Lung (tissue), 12 donors: ENCODE results near the gene EDC4. TPM values are rescaled to one million over a fixed set of nuclear protein-coding genes. Genes with fewer than 3 reads are reported as not detected.

ENCODE experiments used
- ATAC-seq: fragments of 200-7000 bp; cut with Tn5 transposase; one replicate; pipeline ENCODE4 v1.9.1; 2020; ENCODE audit warnings: moderate number of reproducible peaks; ENCODE audit not compliant: insufficient read depth, low FRiP score
- DNase-seq, 3 donors: peaks; one replicate each; pipeline ENCODE4 v3.0.0-alpha.2; 2013 to 2017
- H3K27ac ChIP-seq, 2 donors: one replicate each; pipeline ENCODE4 v1.5.1; 2013; ENCODE audit warnings: mild to moderate bottlenecking in 2 of 2, moderate library complexity in 2 of 2, control low read depth in 1 of 2, inconsistent platforms in 1 of 2, low read depth in 1 of 2, low read length in 1 of 2
- H3K27me3 ChIP-seq, 3 donors: one replicate each; pipeline ENCODE4 v1.5.1; 2013; ENCODE audit warnings: low read length in 2 of 3; ENCODE audit not compliant: control insufficient read depth in 3 of 3, insufficient read depth in 3 of 3
- H3K36me3 ChIP-seq, 4 donors: one replicate each; pipeline ENCODE4 v1.5.1; 2013; ENCODE audit warnings: low read length in 4 of 4, mild to moderate bottlenecking in 1 of 4, moderate library complexity in 1 of 4; ENCODE audit not compliant: control insufficient read depth in 4 of 4, insufficient read depth in 4 of 4
- H3K4me1 ChIP-seq, 5 donors: one replicate each; pipeline ENCODE4 v1.5.1; 2013; ENCODE audit warnings: low read length in 5 of 5, mild to moderate bottlenecking in 2 of 5, moderate library complexity in 1 of 5; ENCODE audit not compliant: control insufficient read depth in 5 of 5, insufficient read depth in 5 of 5
- H3K4me3 ChIP-seq: one replicate; pipeline ENCODE4 v1.5.1; 2013; ENCODE audit warnings: mild to moderate bottlenecking, control low read depth, moderate library complexity
- H3K9ac ChIP-seq, 2 donors: one replicate each; pipeline ENCODE4 v1.5.1; 2013; ENCODE audit warnings: low read length in 2 of 2, control low read depth in 1 of 2; ENCODE audit not compliant: insufficient read depth in 1 of 2
- H3K9me3 ChIP-seq, 4 donors: one replicate each; pipeline ENCODE4 v1.5.1; 2013; ENCODE audit warnings: low read length in 3 of 4, mild to moderate bottlenecking in 1 of 4, moderate library complexity in 1 of 4; ENCODE audit not compliant: control insufficient read depth in 4 of 4, insufficient read depth in 3 of 4
- CTCF ChIP-seq: IDR thresholded peaks from 2 replicates; pipeline ENCODE4 v1.5.1; 2012; ENCODE audit warnings: mild to moderate bottlenecking; ENCODE audit errors: control extremely low read depth, extremely low read depth
- WGBS, 2 donors: extraction: QIAGEN DNeasy Blood & Tissue Kit; methylation state at CpG; one replicate each; pipeline ENCODE4 v1.1.7; 2013; 5-methylcytosine and 5-hydroxymethylcytosine counted together
- polyA plus RNA-seq, 2 donors: library from polyadenylated mRNA; stranded (reverse); fragments of 200-250 nt; gene quantifications; one replicate each; pipeline ENCODE4 v1.2.1, GENCODE V29; 2013
- total RNA-seq, 2 donors: library from RNA; depleted of rRNA in 1 of 2; stranded (reverse); fragments of >200 nt in 1 of 2; gene quantifications; one replicate each; pipeline ENCODE4 v1.2.1, GENCODE V29; 2014 to 2021
- donor health status: control.
- donor health status: control.
- donor health status: Bipolar disorder and iron deficiency.
- donor health status: healthy.
- donor health status: DM: yes; HTN: yes; CAD: no.

Gene EDC4
- total and polyA plus RNA-seq, 4 donors: 33.5 to 60.5 (median 39.5) TPM

- Histone ChIP-seq H3K27ac (peak overlapping the region in 1 of 2 donors; percentile 46), H3K4me3 (no peak overlapping the region), H3K4me1 (peaks cover 0 to 15% (median 0%) of the 10 kb centered on the region in 5 donors), H3K9me3 (no peaks in the 10 kb centered on the region), H3K36me3 (peaks cover 0 to 25% (median 11%) of the 10 kb centered on the region in 4 donors), H3K9ac (no peak overlapping the region), H3K27me3 (no peaks in the 10 kb centered on the region)
- ATAC-seq (no peak), DNase-seq (no peak)
- TF ChIP-seq CTCF: no peak
- 95 to 96% methylated on average over 10 of the region's 10 CpGs for WGBS, 2 donors
Measured at GRCh38 chr16:67924140-67924906, 51.5 kb downstream of the EDC4 start.

- Histone ChIP-seq H3K27me3 (no peaks in the 10 kb centered on the region), H3K27ac (peak overlapping the region in 1 of 2 donors; percentile 71), H3K4me1 (peaks cover 0 to 15% (median 0%) of the 10 kb centered on the region in 5 donors), H3K9me3 (no peaks in the 10 kb centered on the region), H3K9ac (no peak overlapping the region), H3K36me3 (peaks cover 0 to 24% (median 16%) of the 10 kb centered on the region in 4 donors), H3K4me3 (no peak overlapping the region)
- WGBS, 2 donors: 47 to 72% methylated on average over 13 of the region's 13 CpGs
- DNase-seq (no peak), ATAC-seq (no peak)
- TF ChIP-seq CTCF: no peak
Measured at GRCh38 chr16:67926181-67926750, 53.4 kb downstream of the EDC4 start.

- DNase-seq (no peak), ATAC-seq (no peak)
- Histone ChIP-seq H3K36me3 (peaks cover 0 to 25% (median 16%) of the 10 kb centered on the region in 4 donors), H3K4me3 (no peak overlapping the region), H3K4me1 (peaks cover 0 to 15% (median 0%) of the 10 kb centered on the region in 5 donors), H3K9me3 (no peaks in the 10 kb centered on the region), H3K27me3 (no peaks in the 10 kb centered on the region), H3K27ac (peak overlapping the region in 1 of 2 donors; percentile 71), H3K9ac (no peak overlapping the region)
- TF ChIP-seq CTCF: no peak
- WGBS, 2 donors: 94 to 95% methylated on average over 22 of the region's 22 CpGs
Measured at GRCh38 chr16:67927131-67927941, 54.5 kb downstream of the EDC4 start.
